Transverse colon (tissue), 4 donors: ENCODE data around the gene NRG2. TPM values are rescaled to one million over a fixed set of nuclear protein-coding genes. Genes with fewer than 3 reads are reported as not detected.

Experiments used
- DNase-seq: peaks from one replicate; pipeline ENCODE4 v3.0.0-alpha.2; 2019
- H3K27ac ChIP-seq, 4 donors: fragments of 200-600 bp; sonication (generic); 2 replicates each; pipeline ENCODE4 v1.5.1; 2016 to 2018; ENCODE audit warnings: inconsistent platforms in 4 of 4
- H3K27me3 ChIP-seq: fragments of 200-600 bp; sonication (generic); 2 replicates; pipeline ENCODE4 v1.5.1; 2017; ENCODE audit warnings: inconsistent platforms
- H3K36me3 ChIP-seq, 4 donors: fragments of 200-600 bp; sonication (generic); 2 replicates each; pipeline ENCODE4 v1.5.1; 2017 to 2019; ENCODE audit warnings: inconsistent platforms in 4 of 4
- H3K4me1 ChIP-seq, 4 donors: fragments of 200-600 bp; sonication (generic); 2 replicates each; pipeline ENCODE4 v1.5.1; 2017 to 2020; ENCODE audit warnings: inconsistent platforms in 4 of 4
- H3K4me3 ChIP-seq, 4 donors: fragments of 200-600 bp; sonication (generic); 1 replicate in 1 of 4; 2 replicates in 3 of 4; pipeline versions ENCODE4 v1.5.1 to v1.6.1; 2017 to 2019; ENCODE audit warnings: inconsistent platforms in 4 of 4
- H3K9me3 ChIP-seq, 2 donors: fragments of 200-600 bp; sonication (generic); 2 replicates each; pipeline ENCODE4 v1.5.1; 2017 to 2019; ENCODE audit warnings: inconsistent platforms in 2 of 2
- EP300 ChIP-seq: sonication (generic); formaldehyde crosslinking; IDR thresholded peaks from one replicate; pipeline ENCODE4 v1.6.1; 2017; ENCODE audit warnings: antibody characterized with exemption, low read depth
- POLR2A ChIP-seq: fragments of 450-650 bp; IDR thresholded peaks from one replicate; pipeline ENCODE4 v1.6.1; 2016; ENCODE audit warnings: antibody characterized with exemption, mild to moderate bottlenecking, moderate library complexity
- POLR2AphosphoS5 ChIP-seq, 3 donors: sonication (generic); formaldehyde crosslinking; IDR thresholded peaks; one replicate each; pipeline ENCODE4 v1.6.1; 2016; ENCODE audit warnings: antibody characterized with exemption in 3 of 3
- WGBS, 2 donors: methylation state at CpG; one replicate each; pipeline ENCODE4 v1.1.5; 2018; ENCODE audit warnings: low coverage in 1 of 2; 5-methylcytosine and 5-hydroxymethylcytosine counted together
- in situ Hi-C, 4 donors: fragments of 200-750 bp; cut with MboI; loops; one replicate each; pipeline versions ENCODE4 v1.15.0 to v1.15.1; 2017; ENCODE audit warnings: low sequenced_read_pairs in 3 of 4, low pct_ligation_motif_present in 1 of 4, low pct_unique_long_range_greater_than_20kb in 1 of 4
- intact Hi-C: fragments of 100-400 bp; cut with DNase I; formaldehyde crosslinking; loops from one replicate; pipeline ENCODE4 v1.15.1; 2023; ENCODE audit warnings: low total_unique reads
- total RNA-seq, 4 donors: library from RNA; depleted of rRNA; stranded (reverse); fragments of >200 nt; gene quantifications; one replicate each; pipeline ENCODE4 v1.1.0, GENCODE V29; 2016
- TF ChIP-seq, protein P1 (sequence below), 5 experiments: fragments of 200-600 bp in 3 of 5; fragments of 450-650 bp in 2 of 5; sonication (generic) in 3 of 5; IDR thresholded peaks; 1 replicate in 2 of 5; 2 replicates in 3 of 5; pipeline ENCODE4 v1.5.1; 2016 to 2017; ENCODE audit warnings: antibody characterized with exemption in 5 of 5, inconsistent platforms in 3 of 5, mild to moderate bottlenecking in 2 of 5, moderate library complexity in 1 of 5

NRG2 gene
- total RNA-seq, 4 donors from 2014 or later, result 0.68 to 12.3 (median 0.95) TPM; not detected in 1

DNA sequence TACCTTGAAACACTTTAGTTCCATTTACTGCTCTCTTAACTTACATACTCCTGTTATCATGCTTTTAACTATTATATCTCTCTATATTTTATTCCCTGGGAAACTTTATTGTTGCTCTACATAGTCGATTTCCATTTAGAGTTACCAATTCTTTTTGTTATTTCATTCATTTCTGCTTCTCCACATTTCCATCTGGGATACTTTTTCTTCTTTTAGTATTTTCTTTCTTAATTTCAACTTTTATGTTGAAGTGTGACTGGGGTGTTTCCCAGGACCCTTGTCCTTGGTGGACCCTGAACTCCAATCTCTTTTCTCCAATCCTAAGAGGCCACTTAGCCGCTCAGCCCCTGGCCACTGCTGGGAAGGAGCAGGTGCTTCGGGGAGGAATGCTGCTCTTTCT lies 211.5 kb downstream of the NRG2 start:
- peaks cover 3% of the 10 kb centered on the region for H3K27me3 ChIP-seq
- intact Hi-C loops (no loop called here), in situ Hi-C loops (no loop called here)
- no peaks in the 10 kb centered on the region for H3K36me3 ChIP-seq
- no peaks in the 10 kb centered on the region for H3K4me1 ChIP-seq
- WGBS, 2 donors, result 63 to 72% methylated on average over 3 of the region's 3 CpGs
- no peak for DNase-seq
- TF ChIP-seq, protein P1, sequence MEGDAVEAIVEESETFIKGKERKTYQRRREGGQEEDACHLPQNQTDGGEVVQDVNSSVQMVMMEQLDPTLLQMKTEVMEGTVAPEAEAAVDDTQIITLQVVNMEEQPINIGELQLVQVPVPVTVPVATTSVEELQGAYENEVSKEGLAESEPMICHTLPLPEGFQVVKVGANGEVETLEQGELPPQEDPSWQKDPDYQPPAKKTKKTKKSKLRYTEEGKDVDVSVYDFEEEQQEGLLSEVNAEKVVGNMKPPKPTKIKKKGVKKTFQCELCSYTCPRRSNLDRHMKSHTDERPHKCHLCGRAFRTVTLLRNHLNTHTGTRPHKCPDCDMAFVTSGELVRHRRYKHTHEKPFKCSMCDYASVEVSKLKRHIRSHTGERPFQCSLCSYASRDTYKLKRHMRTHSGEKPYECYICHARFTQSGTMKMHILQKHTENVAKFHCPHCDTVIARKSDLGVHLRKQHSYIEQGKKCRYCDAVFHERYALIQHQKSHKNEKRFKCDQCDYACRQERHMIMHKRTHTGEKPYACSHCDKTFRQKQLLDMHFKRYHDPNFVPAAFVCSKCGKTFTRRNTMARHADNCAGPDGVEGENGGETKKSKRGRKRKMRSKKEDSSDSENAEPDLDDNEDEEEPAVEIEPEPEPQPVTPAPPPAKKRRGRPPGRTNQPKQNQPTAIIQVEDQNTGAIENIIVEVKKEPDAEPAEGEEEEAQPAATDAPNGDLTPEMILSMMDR (IDR thresholded peaks at IDR 0.05), result no peak
- TF ChIP-seq POLR2A, result no peak
- no peak overlapping the region for H3K27ac ChIP-seq
- no peak overlapping the region for H3K4me3 ChIP-seq
- no peaks in the 10 kb centered on the region for H3K9me3 ChIP-seq

DNA sequence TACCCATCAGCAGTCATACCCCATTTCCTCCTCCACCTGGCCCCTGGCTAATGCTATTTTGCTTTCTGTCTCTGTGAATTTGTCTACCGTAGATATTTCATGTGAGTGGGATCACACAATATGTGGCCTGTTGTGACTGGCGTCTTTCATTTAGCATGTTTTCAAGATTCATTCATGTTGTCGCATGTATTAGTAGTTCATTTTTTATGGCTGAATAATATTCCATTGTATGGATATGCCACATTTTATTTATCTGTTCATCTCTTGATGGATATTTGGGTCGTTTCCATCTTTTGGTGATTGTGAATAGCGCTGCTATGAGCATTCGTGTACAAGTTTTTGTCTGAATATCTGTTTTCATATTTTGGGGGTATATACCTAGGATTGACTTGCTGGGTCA lies 213.6 kb downstream of the NRG2 start:
- H3K4me1 ChIP-seq, result no peaks in the 10 kb centered on the region
- no peak overlapping the region for H3K4me3 ChIP-seq
- no peak for DNase-seq
- peaks cover 3% of the 10 kb centered on the region for H3K27me3 ChIP-seq
- H3K27ac ChIP-seq, result no peak overlapping the region
- H3K9me3 ChIP-seq, result no peaks in the 10 kb centered on the region
- no peaks in the 10 kb centered on the region for H3K36me3 ChIP-seq
- intact Hi-C loops (no loop called here), in situ Hi-C loops (no loop called here)
- TF ChIP-seq EP300 (no peak), POLR2AphosphoS5 (IDR thresholded peaks at IDR 0.05) (no peak)
- TF ChIP-seq, protein P1 (IDR thresholded peaks at IDR 0.05), result no peak
- WGBS, 2 donors, result 84 to 85% methylated on average over 6 of the region's 6 CpGs

DNA sequence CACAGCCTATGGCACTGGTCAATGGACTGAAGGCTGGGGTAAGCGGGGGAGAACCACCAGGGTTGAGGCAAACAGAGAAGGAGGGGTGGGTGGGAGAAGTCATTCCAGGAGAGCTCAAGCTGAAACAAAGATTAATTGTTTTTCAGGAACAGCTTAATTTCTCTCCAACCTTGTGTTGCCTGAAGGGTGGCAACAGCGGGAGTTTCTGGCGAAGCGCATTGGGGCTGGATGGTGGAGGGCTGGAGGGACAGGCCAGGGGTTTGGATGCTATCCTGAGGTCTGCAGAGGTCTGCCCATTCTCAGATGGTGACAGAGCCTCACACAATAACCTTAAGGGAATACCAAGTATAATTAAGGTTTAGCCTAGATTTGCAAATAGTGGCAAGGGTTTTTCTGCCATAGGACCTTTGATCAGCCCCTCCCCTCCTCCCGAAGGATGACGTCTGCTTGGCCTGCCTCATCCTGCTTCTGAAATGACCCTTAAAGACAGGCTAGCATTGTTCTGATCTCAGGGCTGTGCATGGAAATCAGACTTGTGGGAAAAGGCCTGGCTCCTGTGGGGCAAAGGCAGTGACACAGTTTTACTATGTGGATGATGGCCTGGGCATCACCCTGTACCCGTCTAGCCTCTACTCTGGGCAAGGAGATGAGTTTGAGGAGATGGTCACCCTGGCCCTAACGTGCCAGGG lies 214.7 kb downstream of the NRG2 start:
- in situ Hi-C loops, result no loop called here
- no peaks in the 10 kb centered on the region for H3K36me3 ChIP-seq
- WGBS, 2 donors, result 47 to 70% methylated on average over 5 to 8 of the region's 8 CpGs
- no peaks in the 10 kb centered on the region for H3K4me1 ChIP-seq
- DNase-seq, result no peak
- intact Hi-C loops, result no loop called here
- H3K27me3 ChIP-seq, result peaks cover 3% of the 10 kb centered on the region
- no peak overlapping the region for H3K27ac ChIP-seq
- no peak for TF ChIP-seq POLR2A
- TF ChIP-seq POLR2AphosphoS5 (IDR thresholded peaks at IDR 0.05), result no peak
- TF ChIP-seq, protein P1 (IDR thresholded peaks at IDR 0.05), result no peak
- TF ChIP-seq EP300, result no peak
- no peaks in the 10 kb centered on the region for H3K9me3 ChIP-seq
- H3K4me3 ChIP-seq, result no peak overlapping the region

DNA sequence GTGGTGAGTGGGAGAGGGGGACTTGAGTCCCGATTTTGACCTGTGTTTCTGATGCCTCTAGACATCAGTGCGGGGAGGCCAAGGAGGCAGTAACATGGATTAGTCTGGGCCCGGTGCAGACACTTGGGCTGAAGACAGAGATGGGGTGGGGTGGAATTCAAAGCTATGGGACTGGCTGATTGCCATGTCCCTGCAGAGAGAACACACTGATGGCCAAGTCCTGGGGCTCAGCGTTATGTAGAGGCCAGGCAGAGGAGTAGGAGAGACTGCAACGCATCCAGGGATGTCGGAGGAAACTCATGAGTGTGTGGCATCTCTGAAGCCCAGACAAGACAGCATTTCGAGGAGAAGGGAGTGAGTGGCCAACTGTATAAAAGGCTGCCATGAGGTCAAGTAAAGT lies 217.4 kb downstream of the NRG2 start:
- H3K4me1 ChIP-seq, result no peaks in the 10 kb centered on the region
- in situ Hi-C loops (no loop called here), intact Hi-C loops (no loop called here)
- H3K36me3 ChIP-seq, result no peaks in the 10 kb centered on the region
- 83 to 93% methylated on average over 5 to 7 of the region's 7 CpGs for WGBS, 2 donors
- TF ChIP-seq POLR2A (no peak), EP300 (no peak)
- no peak for DNase-seq
- H3K27me3 ChIP-seq, result no peaks in the 10 kb centered on the region
- H3K27ac ChIP-seq, result no peak overlapping the region
- no peaks in the 10 kb centered on the region for H3K9me3 ChIP-seq
- H3K4me3 ChIP-seq, result no peak overlapping the region

DNA sequence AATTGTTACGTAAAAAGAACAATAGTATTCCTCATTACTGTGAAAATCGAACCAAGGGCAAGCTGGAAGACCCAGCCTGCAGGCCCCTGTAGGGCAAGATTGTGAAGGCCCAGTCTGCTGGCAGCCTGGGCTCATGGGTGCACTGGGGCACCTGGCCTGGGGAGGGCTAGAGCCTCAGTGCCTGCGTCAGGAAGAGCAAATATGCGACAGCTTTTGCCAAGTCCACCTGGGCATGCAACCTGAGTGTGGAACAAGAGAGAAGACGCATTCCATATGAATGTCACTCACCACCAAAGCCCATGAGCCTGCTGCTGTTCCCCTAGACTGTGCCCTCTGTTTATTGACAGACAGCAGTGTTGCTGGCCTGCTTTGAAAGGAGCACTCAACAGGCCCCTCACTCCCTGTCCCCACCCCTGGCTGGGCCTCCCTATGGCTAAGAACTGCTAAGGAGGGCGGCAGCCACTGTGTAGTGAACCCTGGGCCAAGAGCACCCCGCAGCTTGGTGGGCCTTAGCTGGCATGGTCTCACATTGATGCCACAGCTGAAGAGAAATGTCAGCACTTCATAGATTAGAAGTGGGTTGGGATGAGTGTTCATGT lies 219.2 kb downstream of the NRG2 start:
- Histone ChIP-seq H3K9me3 (no peaks in the 10 kb centered on the region), H3K27ac (no peak overlapping the region), H3K36me3 (no peaks in the 10 kb centered on the region), H3K4me1 (no peaks in the 10 kb centered on the region), H3K4me3 (no peak overlapping the region), H3K27me3 (no peaks in the 10 kb centered on the region)
- DNase-seq, result no peak
- WGBS, 2 donors, result 87 to 100% methylated on average over 2 to 7 of the region's 7 CpGs
- in situ Hi-C loops, result no loop called here
- intact Hi-C loops, result no loop called here
- no peak for TF ChIP-seq POLR2A
- TF ChIP-seq, protein P1 (IDR thresholded peaks at IDR 0.05), result no peak
- TF ChIP-seq EP300, result no peak
- TF ChIP-seq POLR2AphosphoS5 (IDR thresholded peaks at IDR 0.05), result no peak
